ACC112 (cell line): ENCODE measurements around the gene KCNRG.

Experiments
- H2AFZ ChIP-seq: fragments of 200-600 bp; sonication (generic); one replicate; pipeline ENCODE4 v1.6.0; 2017; ENCODE audit warnings: antibody characterized with exemption, low read length; ENCODE audit not compliant: unreplicated experiment
- H3K27ac ChIP-seq: fragments of 200-600 bp; sonication (generic); 2 replicates; pipeline ENCODE4 v1.5.1; 2014; ENCODE audit warnings: low read depth, mild to moderate bottlenecking, antibody characterized with exemption, low read length, moderate library complexity
- H3K27me3 ChIP-seq: fragments of 200-600 bp; sonication (generic); 2 replicates; pipeline ENCODE4 v1.6.1; 2014; ENCODE audit warnings: mild to moderate bottlenecking, antibody characterized with exemption, low read length, moderate library complexity, mixed read lengths; ENCODE audit not compliant: insufficient read depth
- H3K36me3 ChIP-seq: fragments of 200-600 bp; sonication (generic); 2 replicates; pipeline ENCODE4 v1.6.1; 2016; ENCODE audit warnings: mild to moderate bottlenecking, antibody characterized with exemption, low read length, moderate library complexity, mixed read lengths; ENCODE audit not compliant: insufficient read depth
- H3K4me1 ChIP-seq: fragments of 200-600 bp; sonication (generic); one replicate; pipeline ENCODE4 v1.6.1; 2016; ENCODE audit warnings: low read length, mixed read lengths; ENCODE audit not compliant: insufficient read depth, unreplicated experiment, control insufficient read depth
- H3K4me3 ChIP-seq: fragments of 200-600 bp; sonication (generic); 2 replicates; pipeline ENCODE4 v1.5.1; 2014; ENCODE audit warnings: mild to moderate bottlenecking, low read depth, low read length
- H3K79me2 ChIP-seq: fragments of 200-600 bp; sonication (generic); one replicate; pipeline ENCODE4 v1.6.0; 2016; ENCODE audit warnings: low read length; ENCODE audit not compliant: control insufficient read depth, unreplicated experiment, insufficient read depth

KCNRG gene

GRCh38 chr13:49993666-49994065 is 21.6 kb upstream of the KCNRG start:
- H3K36me3 ChIP-seq = peaks cover 8% of the 10 kb centered on the region
- H3K79me2 ChIP-seq = peaks cover 11% of the 10 kb centered on the region

GRCh38 chr13:49995625-49996101 is 19.6 kb upstream of the KCNRG start:
- H3K27ac ChIP-seq = peak overlapping the region; percentile 84
- H3K4me3 ChIP-seq = peak overlapping the region; percentile 93
- H3K79me2 ChIP-seq = peaks cover 29% of the 10 kb centered on the region
- H3K4me1 ChIP-seq = peaks cover 26% of the 10 kb centered on the region
- peaks cover 18% of the 10 kb centered on the region for H3K36me3 ChIP-seq
- no peaks in the 10 kb centered on the region for H3K27me3 ChIP-seq
- peak overlapping the region; percentile 87 for H2AFZ ChIP-seq

More at GRCh38 chr13:49993666-49994065, 21.6 kb upstream of the KCNRG start:
- no peak overlapping the region for H3K27ac ChIP-seq
- no peaks in the 10 kb centered on the region for H3K27me3 ChIP-seq
- H3K4me3 ChIP-seq = no peak overlapping the region
- peaks cover 12% of the 10 kb centered on the region for H3K4me1 ChIP-seq
- H2AFZ ChIP-seq = no peak overlapping the region

DNA sequence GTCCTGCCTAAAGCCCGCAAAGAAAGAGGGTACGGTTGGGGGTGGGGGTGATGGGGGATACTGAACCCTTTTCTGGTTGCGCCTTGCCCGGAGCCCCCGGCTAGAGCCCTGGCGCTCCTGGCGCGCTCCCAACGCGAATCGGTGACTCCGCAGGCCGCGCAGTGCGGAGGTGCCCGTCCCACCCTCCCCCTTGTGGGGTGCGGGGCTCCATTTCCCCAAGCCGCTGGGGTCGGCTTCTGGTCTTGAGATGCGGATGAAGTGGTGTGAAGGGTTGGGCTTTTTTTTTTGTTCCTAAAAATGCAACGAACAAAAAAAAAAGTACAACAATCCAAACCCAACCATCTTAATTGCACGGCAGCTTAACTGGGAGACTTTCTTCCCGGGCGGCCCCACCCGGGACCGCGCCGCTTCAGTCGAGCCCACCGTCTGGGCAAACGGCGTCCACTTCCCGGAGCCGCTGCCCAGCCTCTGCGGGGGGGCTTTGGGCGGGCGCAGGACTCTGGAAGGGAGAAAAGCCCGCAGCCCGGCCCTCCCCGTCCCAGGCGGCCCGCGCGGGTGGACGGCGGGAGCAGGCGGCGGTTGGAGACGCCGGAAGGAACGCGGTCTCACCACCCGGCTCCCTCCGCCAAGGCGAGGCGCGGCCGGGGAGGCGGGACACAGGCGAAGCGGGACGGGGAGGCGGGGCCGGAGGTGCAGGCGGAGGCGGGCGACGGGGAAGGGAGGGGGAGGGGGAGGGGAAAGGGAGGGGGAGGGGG is 18.9 kb upstream of the KCNRG start:
- peak overlapping the region; percentile 87 for H2AFZ ChIP-seq
- peaks cover 18% of the 10 kb centered on the region for H3K36me3 ChIP-seq
- H3K27ac ChIP-seq = peak overlapping the region; percentile 84
- peaks cover 26% of the 10 kb centered on the region for H3K4me1 ChIP-seq
- peak overlapping the region; percentile 93 for H3K4me3 ChIP-seq
- H3K27me3 ChIP-seq = no peaks in the 10 kb centered on the region
- peaks cover 31% of the 10 kb centered on the region for H3K79me2 ChIP-seq

- peaks cover 34% of the 10 kb centered on the region for H3K79me2 ChIP-seq
- H3K4me3 ChIP-seq = peak within 1 kb of the TSS; percentile 93
- H2AFZ ChIP-seq = peak within 1 kb of the TSS; percentile 87
- peaks cover 26% of the 10 kb centered on the region for H3K4me1 ChIP-seq
- H3K36me3 ChIP-seq = peaks cover 18% of the 10 kb centered on the region
- no peaks in the 10 kb centered on the region for H3K27me3 ChIP-seq
- H3K27ac ChIP-seq = peak within 1 kb of the TSS; percentile 84
Observed at GRCh38 chr13:49996951-49997895, 18.0 kb upstream of the KCNRG start, which contains the start of gene TRIM13. Gene TRIM13 (plus strand): TSS chr13:49997042. CDS start chr13:50011941, 14,899 bp downstream.

GRCh38 chr13:49997955-49998354 is 17.3 kb upstream of the KCNRG start:
- Histone ChIP-seq H2AFZ (no peak overlapping the region), H3K4me3 (peak overlapping the region; percentile 77), H3K4me1 (peaks cover 26% of the 10 kb centered on the region), H3K36me3 (peaks cover 18% of the 10 kb centered on the region), H3K79me2 (peaks cover 35% of the 10 kb centered on the region), H3K27me3 (no peaks in the 10 kb centered on the region), H3K27ac (peak overlapping the region; percentile 78)

DNA sequence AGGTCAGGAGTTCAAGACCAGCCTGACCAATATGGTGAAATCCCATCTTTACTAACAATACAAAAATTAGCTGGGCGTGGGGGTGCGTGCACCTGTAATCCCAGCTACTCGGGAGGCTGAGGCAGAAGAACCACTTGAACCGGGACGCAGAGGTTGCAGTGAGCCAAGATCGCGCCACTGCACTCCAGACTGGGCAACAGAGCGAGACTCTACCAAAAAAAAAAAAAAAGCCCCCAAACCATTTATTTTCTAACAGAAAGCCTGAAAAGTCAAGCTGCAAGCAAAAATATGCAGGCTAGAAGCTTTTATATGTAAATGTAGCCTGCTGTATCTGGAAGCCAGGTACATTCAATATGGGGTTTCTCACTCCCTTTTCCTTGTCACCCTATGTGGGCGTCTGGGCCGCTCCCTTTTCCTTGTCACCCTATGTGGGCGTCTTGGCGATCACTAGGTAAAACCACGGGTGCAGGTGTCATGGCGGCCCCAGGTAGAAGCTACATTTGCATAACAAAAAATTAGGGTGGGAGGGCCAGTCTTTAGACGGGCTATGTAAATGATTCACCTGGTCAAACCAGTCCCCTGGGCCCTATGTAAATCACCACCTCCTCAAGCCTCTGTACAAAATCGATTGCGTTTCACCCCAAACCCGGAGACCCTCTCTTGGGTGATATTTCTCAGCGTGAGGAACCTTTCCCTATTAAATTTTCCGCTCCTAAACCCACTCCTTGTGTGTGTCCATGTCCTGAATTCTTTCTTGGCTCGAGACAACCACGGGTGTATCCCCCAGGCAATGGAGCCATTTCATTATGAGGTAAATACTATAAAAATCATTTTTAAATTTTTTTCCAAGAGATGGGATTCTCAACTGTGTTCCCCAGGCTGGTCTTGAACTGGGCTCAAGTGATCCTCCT is 16.3 kb upstream of the KCNRG start:
- peaks cover 18% of the 10 kb centered on the region for H3K36me3 ChIP-seq
- no peak overlapping the region for H2AFZ ChIP-seq
- peak overlapping the region; percentile 77 for H3K4me3 ChIP-seq
- H3K27ac ChIP-seq = no peak overlapping the region
- H3K79me2 ChIP-seq = peaks cover 40% of the 10 kb centered on the region
- H3K4me1 ChIP-seq = peaks cover 26% of the 10 kb centered on the region
- no peaks in the 10 kb centered on the region for H3K27me3 ChIP-seq

DNA sequence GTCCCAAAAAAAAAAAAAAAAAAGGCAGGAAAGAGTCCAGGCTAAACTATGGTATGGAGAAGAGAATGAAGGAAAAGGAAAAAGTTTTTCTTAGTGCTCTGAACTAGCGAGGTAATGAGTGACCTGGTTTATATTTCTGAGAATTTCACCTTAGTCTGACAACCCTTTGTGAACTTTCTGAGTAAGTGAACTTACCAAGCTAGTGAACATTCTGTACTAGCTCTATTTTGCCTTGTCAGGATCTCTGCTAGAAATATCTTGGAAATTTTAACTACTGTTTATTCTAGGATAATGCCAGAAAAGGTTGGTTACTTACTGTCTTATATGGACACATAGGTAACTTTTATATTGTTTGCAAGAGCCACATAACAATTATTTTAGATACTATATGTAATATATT is 14.0 kb upstream of the KCNRG start:
- H3K79me2 ChIP-seq = peaks cover 47% of the 10 kb centered on the region

GRCh38 chr13:50006426-50007135 is 8.7 kb upstream of the KCNRG start:
- H3K4me1 ChIP-seq = peaks cover 3% of the 10 kb centered on the region
- H3K27me3 ChIP-seq = no peaks in the 10 kb centered on the region
- H2AFZ ChIP-seq = no peak overlapping the region
- H3K36me3 ChIP-seq = peaks cover 5% of the 10 kb centered on the region; the same call in 1 of the 2 replicates
- peaks cover 28% of the 10 kb centered on the region for H3K79me2 ChIP-seq
- H3K4me3 ChIP-seq = no peak overlapping the region
- H3K27ac ChIP-seq = no peak overlapping the region

More for the DNA sequence above, 14.0 kb upstream of the KCNRG start:
- Histone ChIP-seq H3K4me1 (peaks cover 21% of the 10 kb centered on the region), H3K36me3 (peaks cover 18% of the 10 kb centered on the region), H3K27ac (no peak overlapping the region), H3K4me3 (no peak overlapping the region), H3K27me3 (no peaks in the 10 kb centered on the region), H2AFZ (no peak overlapping the region)

GRCh38 chr13:50011461-50011860 is 3.8 kb upstream of the KCNRG start:
- Histone ChIP-seq H3K4me3 (no peak overlapping the region), H3K4me1 (peaks cover 4% of the 10 kb centered on the region), H2AFZ (no peak overlapping the region), H3K27ac (no peak overlapping the region), H3K79me2 (peaks cover 18% of the 10 kb centered on the region), H3K36me3 (peaks cover 5% of the 10 kb centered on the region; the same call in 1 of the 2 replicates), H3K27me3 (no peaks in the 10 kb centered on the region)
